NCI-H524 treated with DMSO at 0.1 percent for 48 hours (cell line): ENCODE data around the gene MTA1.

Experiments
- DNase-seq: peaks from one replicate; lab custom pipeline; 2025; lab: John Stamatoyannopoulos, UW

MTA1 gene

DNA sequence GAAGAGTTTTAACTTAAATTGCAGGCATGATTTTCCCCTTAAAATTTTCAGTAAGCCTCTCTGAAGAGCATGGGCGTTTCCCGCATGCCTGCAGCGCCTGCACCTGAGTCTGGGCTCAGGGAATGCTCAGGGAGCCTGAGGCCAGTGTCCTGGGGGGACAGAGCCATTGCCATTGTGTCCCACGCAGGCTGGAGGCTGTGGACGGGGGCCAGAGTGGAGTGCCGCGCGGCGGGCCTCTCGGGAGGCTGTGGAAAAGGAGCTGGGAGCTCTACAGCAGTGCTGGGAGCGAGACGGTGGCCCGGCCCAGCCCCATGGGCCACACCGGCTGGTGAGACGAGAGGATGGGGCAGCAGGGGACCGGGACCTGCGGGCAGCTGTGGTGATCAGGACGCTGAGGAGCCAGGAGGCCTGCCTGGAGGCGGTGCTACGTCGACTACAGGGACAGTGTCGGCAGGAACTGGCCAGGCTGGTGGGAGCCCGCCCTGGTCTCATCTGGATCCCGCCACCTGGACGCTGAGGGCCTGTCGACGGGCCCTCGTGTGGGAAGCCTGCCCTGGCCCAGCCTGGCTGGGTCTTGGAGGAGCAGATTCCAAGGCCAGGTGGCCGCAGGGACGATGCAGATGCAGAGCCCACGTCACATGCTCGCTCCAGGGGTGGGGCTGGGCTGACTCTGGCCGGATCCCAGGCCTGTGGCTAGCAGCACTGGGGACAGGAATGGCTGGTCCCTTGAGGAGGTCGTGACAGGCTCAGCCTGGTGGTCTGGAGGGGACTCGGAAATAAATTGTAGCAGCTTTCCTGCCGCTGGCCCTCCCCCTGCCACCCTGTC lies 79.0 kb downstream of the MTA1 start:
- no peak for DNase-seq

DNA sequence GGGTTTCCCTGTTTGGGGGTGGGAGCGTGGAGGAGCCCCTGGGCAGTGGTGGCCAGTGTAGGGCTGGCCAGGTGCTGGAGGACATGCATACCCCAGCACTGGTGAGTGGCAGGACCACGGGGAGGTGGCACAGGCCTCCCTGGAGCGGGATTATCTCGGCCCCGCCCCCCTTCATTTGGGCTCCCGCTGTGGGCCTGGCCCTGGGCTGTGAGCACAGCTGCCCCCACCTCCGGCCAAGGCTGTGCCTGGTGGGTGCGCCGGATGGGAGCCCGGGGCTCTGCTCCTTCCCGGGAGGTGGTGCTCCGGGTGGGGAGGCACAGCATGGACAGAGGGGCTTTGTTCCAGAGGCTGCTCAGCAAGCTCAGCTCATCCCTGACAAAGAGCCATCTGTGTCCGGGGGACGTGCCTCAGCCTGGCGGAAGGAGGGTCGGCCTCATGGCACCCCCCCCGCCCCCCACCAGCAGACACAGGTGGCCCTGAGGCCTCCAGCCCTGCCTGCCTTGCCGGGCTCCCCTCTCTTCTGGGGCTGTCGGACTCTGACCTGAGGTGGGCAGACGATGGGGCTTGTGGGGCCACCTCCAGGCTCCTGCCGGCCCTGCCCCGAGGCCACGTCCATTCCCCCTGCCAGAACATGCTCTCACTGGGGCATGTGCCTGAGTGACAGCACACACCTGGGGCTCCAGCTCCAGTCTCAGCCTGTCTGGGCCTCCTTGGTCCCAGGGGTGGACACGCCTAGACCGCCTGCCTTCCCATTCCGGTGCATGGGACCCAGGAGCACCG lies 79.8 kb downstream of the MTA1 start:
- no peak for DNase-seq

- DNase-seq = no peak
These were observed 80.6 kb downstream of the MTA1 start for GRCh38 chr14:105500036-105500725.

DNA sequence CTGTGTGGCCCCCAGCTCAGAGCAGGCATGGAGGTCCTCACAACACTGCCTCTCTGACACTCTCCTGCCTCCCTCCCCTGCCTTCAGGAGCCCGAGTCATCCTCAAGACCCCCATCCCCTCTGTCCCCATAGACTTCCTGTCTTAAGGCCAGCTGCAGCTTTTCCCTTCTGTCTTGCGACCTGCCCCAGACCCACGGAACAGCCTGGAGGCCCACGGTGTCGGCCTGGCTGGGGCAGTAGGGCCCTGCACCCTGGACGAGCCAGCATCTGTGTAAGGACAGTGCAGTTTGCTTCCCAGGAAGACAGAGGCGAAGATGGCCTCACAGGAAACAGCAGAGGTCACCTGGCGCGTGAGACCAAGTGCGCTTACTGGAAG lies 81.1 kb downstream of the MTA1 start:
- DNase-seq = no peak

- DNase-seq = no peak
These were observed 82.1 kb downstream of the MTA1 start for GRCh38 chr14:105501504-105502291.

DNA sequence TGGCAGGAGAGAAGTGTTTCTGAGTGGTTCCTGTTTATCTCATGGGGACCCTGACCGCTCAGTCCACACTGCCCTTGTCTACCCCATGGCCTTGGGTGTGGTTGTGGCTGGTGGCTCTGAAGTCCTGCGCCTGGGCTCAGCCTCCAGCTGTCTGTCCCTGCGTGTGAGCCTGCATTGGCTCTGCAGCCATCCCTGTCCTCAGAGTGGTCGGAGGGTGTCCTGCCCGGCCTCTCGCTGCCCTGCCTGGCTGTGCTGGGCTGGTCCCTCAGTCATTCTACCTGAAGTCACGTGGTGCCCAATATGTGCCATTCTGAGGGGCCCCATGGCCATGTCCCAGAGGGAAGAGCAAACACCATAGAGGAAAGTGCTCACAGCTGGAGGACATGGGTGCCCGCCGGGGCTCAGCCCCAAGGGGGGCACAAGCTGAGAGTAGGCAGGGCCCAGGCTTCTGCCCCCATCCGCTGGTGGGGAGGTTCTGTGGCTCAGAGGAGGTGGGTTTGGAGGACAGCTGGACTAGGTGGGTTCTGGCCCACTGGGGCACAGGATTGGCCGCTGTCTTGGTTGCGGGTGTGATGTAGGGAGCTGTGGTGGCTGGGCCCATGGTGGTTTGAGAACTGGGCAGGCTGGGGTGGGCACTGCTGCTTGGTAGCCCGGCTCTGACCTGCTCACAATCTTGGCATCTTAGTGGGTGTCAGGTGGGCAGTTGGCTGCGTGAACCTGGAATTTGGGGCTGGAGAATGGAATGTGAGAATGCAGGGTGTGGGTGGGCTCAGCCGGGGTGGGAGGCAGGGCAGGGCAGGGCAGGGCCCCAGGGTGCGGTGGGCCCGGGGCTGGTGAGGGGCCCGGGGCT lies 83.0 kb downstream of the MTA1 start:
- no peak for DNase-seq

GRCh38 chr14:105503296-105503640 lies 83.6 kb downstream of the MTA1 start:
- no peak for DNase-seq

DNA sequence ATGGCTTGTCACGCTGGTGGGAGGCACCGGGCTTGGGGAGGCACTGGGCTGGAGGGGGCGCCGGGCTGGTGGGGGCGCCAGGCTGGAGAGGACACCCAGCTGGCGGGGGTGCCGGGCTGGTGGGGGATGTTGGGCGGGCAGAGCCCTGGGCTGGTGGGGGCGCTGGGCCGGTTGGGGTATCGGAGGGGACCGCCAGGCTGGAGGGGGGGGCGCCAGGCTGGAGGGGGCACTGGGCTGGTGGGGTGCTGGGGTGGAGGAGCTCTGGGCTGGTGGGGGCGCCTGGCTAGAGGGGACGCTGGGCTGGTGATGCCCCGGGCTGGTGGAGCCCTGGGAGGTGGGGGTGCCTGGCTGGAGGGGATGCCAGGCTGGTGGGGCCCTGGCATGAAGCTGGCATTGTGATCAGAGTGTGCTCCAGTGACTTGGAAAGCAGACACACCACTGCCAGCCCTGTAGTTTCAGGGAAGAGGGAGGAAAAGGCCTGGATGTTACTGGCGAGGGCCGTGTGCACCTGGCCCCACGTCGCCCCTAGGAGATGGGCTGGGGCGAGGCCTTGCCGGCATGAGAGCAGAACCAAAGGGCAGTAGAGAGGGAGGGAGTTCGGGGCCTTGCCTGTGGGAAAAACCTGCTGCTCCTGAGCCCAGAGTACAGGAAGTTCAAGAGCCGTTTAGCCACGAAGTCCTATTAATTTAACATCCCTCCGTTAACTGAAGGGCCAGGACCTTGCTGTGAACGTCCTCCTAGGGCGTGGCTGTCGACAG lies 84.5 kb downstream of the MTA1 start:
- no peak for DNase-seq

GRCh38 chr14:105505101-105505500 lies 85.5 kb downstream of the MTA1 start:
- DNase-seq = no peak

GRCh38 chr14:105507247-105507646 lies 87.6 kb downstream of the MTA1 start:
- no peak for DNase-seq

GRCh38 chr14:105508069-105508468 lies 88.4 kb downstream of the MTA1 start:
- DNase-seq = no peak

DNA sequence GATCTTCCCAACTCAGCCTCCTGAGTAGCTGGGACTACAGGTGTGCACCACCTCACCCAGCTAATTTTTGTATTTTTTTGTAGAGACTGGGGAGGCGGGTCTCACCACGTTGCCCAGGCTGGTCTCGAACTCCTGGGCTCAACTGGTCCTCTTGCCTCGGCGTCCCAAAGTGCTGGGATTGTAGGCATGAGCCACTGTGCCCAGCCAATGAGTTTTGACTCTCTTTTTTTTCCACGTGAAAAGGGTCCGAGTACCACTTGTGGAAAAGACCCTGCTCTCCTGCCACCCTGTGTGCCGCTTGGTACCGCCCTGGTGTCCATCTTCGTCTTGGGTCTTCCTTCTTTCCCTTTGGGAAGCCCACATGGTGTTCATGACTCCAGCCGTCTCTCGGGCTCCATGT lies 89.0 kb downstream of the MTA1 start:
- DNase-seq = no peak

DNA sequence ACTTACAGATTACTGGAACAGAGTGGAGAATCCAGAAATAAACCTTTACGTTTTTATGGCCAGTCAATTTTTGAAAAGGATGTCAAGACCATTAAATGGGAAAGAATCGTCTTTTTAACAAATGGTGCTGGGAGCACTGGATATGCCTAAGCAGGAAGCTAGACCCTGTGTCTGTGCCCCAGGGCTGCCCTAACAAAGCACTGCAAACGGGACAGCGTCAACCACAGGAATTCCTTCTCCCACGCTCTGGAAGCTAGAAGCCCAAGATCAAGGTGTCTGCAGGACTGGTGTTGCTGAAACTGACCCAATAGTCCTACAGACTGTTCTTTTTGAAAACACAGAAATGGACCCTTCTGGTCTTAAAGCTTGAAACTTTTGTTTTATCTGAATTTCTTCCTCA lies 97.5 kb downstream of the MTA1 start:
- DNase-seq = no peak

GRCh38 chr14:105519946-105520698 lies 100.5 kb downstream of the MTA1 start:
- no peak for DNase-seq
